Nucleus accumbens (tissue), 56 donors: ENCODE results near the gene TBC1D17.

Source experiments
- DNase-seq, 56 donors: peaks; one replicate each; lab custom pipeline; 2025; lab: John Stamatoyannopoulos, UW

Gene TBC1D17

DNA sequence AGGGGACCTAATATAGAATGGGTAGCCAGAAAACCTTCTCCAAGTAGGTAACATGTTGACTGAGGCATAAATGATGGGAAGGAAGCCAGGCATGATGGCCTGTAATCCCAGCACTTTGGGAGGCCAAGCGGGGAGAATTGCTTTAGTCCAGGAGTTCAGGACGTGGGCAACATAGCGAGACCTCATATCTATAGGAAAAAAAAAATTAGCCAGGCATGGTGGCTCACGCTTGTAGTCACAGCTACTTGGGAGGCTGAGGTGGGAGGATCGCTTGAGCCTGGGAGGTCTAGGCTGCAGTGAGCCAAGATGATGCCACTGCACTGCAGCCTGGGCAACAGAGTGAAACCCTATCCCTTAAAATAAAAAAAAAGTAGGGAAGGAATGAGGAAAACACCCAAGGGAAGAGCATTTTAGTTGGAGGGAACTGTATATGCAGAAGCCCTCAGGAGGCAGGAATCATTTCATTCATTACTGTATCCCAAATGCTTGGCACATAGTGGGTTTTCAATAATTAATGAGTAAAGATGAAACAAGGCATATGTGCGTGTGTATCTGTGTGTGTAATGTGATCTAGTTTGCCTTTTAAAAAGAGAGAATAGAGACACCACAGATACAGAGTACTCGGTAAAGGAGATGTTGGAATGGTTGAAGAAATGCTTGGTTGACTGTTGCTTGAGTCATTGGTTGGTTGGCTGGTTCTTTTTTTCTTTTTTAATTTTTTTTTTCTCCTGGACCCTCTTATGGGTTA, 54.0 kb downstream of the TBC1D17 start:
- DNase-seq, result no peak

DNA sequence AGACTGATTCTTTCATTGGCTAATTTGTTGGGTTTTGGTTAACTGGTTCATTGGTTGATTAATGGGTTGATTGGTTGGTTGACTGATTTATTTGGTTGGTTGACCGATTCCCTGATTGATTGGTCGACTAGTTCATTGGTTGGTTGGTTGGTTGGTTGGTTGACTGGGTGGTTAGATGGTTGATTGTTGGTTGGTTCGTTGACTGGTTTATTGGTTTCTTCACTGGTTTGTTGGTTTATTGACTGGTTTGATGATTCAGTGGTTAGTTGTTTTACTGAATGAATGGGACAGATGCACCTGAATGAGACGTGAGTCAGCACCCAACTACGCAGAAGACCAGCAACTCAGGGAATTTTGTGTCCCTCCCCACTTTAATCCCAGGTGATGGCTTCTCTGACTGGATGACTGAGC, 54.5 kb downstream of the TBC1D17 start:
- DNase-seq, result no peak

DNA sequence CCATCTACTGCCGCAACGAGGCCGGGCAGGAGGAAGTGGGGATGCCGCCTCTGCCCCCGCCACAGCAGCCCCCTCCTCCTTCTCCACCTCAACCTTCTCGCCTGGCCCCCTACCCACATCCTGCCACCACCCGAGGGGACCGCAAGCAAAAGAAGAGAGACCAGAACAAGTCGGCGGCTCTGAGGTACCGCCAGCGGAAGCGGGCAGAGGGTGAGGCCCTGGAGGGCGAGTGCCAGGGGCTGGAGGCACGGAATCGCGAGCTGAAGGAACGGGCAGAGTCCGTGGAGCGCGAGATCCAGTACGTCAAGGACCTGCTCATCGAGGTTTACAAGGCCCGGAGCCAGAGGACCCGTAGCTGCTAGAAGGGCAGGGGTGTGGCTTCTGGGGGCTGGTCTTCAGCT, 55.2 kb downstream of the TBC1D17 start:
- no peak for DNase-seq

DNA sequence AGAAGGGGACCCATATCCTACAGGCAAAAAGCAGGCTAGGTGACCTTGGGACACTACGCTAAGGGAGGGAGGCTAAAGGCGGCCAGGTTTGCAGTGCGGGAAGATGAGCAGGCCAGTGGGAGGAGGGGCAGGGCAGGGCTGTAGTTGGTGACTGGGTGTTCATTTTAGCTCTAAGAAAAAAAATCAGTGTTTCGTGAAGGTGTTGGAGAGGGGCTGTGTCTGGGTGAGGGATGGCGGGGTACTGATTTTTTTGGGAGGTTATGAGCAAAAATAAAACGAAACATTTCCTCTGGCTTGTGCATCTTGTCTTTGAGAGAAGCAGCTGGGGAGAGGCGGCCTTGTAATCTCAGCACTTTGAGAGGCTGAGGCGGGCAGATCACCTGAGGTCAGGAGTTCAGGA, 56.1 kb downstream of the TBC1D17 start:
- DNase-seq, result no peak

DNA sequence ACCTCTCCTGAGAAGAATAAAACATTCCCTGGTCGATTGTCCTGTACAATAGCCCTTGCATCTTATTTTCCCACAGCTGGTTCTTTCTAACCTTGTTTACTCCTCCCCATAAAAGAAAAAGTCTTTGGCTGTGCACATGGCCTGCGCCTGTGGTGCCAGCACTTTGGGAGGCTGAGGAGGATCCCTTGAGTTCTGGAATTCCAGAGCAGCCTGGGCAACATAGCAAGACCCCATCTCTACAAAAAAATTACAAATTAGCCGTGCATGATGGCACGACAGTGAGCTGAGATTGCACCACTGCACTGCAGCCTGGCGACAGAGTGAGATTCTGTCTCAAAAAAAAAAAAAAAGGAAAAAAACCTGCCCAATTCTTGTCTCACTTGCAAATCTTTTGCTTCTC, 59.0 kb downstream of the TBC1D17 start:
- DNase-seq, result no peak

DNA sequence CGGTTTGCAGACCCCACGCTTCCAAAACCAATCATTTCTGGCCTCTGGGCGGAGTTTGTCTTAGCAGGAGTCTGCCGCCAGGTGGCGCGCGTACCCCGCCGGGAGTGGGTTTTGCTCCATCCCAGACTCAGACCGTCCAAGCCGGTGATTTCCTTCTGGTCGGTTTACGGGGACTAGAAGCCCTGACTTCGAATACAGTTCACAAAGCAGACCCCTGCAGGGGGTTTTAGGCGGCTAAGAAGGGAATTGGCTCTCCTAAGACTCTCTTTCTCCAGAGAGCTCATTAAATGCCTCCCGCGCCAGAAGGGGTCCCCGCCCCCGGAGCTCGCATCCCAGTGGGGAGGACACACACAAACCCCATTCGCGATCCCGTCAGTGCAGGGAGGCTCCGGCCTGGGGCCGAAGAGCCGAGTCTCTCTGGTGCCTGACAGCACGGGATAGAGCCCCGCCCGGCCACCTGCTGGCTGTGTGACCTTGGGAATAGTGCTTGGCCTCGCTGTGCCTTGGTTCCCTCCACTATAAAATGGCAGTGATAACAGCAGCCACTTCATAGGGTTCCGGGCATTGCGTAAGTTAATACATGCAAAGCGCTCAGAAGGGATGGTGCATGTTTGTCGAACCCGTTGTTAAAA, 60.4 kb downstream of the TBC1D17 start:
- DNase-seq, result peak in 47 of 56 donors; percentile 16 to 83 (median 47)
